ENCODE measurements around the gene MAP3K12. TPM values are rescaled to one million over a fixed set of nuclear protein-coding genes. Genes with fewer than 3 reads are reported as not detected.

The MAP3K12 gene
- polyA plus RNA-seq, 1 donor from 2014 or later, result 82.0 TPM

- no peak overlapping the region for H3K27ac ChIP-seq (ENCODE audit: low read length)
Measured at GRCh38 chr12:53543539-53543938, 44.3 kb upstream of the MAP3K12 start.

GRCh38 chr12:53539526-53539925 lies 40.3 kb upstream of the MAP3K12 start:
- no peaks in the 10 kb centered on the region for H3K9me3 ChIP-seq (ENCODE audit: low read length)
- TF ChIP-seq RAD21 (conservative IDR thresholded peaks at IDR 0.05), result no peak
- TF ChIP-seq, protein P1, sequence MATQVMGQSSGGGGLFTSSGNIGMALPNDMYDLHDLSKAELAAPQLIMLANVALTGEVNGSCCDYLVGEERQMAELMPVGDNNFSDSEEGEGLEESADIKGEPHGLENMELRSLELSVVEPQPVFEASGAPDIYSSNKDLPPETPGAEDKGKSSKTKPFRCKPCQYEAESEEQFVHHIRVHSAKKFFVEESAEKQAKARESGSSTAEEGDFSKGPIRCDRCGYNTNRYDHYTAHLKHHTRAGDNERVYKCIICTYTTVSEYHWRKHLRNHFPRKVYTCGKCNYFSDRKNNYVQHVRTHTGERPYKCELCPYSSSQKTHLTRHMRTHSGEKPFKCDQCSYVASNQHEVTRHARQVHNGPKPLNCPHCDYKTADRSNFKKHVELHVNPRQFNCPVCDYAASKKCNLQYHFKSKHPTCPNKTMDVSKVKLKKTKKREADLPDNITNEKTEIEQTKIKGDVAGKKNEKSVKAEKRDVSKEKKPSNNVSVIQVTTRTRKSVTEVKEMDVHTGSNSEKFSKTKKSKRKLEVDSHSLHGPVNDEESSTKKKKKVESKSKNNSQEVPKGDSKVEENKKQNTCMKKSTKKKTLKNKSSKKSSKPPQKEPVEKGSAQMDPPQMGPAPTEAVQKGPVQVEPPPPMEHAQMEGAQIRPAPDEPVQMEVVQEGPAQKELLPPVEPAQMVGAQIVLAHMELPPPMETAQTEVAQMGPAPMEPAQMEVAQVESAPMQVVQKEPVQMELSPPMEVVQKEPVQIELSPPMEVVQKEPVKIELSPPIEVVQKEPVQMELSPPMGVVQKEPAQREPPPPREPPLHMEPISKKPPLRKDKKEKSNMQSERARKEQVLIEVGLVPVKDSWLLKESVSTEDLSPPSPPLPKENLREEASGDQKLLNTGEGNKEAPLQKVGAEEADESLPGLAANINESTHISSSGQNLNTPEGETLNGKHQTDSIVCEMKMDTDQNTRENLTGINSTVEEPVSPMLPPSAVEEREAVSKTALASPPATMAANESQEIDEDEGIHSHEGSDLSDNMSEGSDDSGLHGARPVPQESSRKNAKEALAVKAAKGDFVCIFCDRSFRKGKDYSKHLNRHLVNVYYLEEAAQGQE (IDR thresholded peaks at IDR 0.05; ENCODE audit: borderline replicate concordance), result no peak
- H3K36me3 ChIP-seq (ENCODE audit: insufficient read depth, low read length), result no peaks in the 10 kb centered on the region

More at GRCh38 chr12:53543539-53543938, 44.3 kb upstream of the MAP3K12 start:
- H3K27me3 ChIP-seq (ENCODE audit: insufficient read depth, low read depth, low read length), result no peaks in the 10 kb centered on the region
- H3K9ac ChIP-seq (ENCODE audit: low read length), result peak overlapping the region; percentile 10
- H3K4me3 ChIP-seq (ENCODE audit: low read length), result no peak overlapping the region
- TF ChIP-seq RAD21 (conservative IDR thresholded peaks at IDR 0.05) (peak; percentile 96), TAF1 (IDR thresholded peaks at IDR 0.05; ENCODE audit: low read depth) (no peak), SMC3 (conservative IDR thresholded peaks at IDR 0.05; ENCODE audit: poor library complexity) (peak; percentile 98), MXI1 (conservative IDR thresholded peaks at IDR 0.05; ENCODE audit: poor library complexity, severe bottlenecking) (no peak), CTCF (IDR thresholded peaks at IDR 0.05; ENCODE audit: poor library complexity, severe bottlenecking) (peak; percentile 99)
- no peaks in the 10 kb centered on the region for H3K9me2 ChIP-seq (ENCODE audit: insufficient read depth, low read length)
- no peaks in the 10 kb centered on the region for H3F3A ChIP-seq (ENCODE audit: insufficient read depth, low read length, poor library complexity, severe bottlenecking)
- H2AFZ ChIP-seq (ENCODE audit: low read depth, low read length), result no peak overlapping the region
- no peaks in the 10 kb centered on the region for H4K20me1 ChIP-seq (ENCODE audit: insufficient read depth)
- no peaks in the 10 kb centered on the region for H3K36me3 ChIP-seq (ENCODE audit: insufficient read depth, low read length)
- H3K4me2 ChIP-seq (ENCODE audit: low read length), result no peak overlapping the region
- no peaks in the 10 kb centered on the region for H3K79me2 ChIP-seq (replicated peaks; ENCODE audit: insufficient read depth, low read length)
- no peaks in the 10 kb centered on the region for H3K9me3 ChIP-seq (ENCODE audit: low read length)

DNA sequence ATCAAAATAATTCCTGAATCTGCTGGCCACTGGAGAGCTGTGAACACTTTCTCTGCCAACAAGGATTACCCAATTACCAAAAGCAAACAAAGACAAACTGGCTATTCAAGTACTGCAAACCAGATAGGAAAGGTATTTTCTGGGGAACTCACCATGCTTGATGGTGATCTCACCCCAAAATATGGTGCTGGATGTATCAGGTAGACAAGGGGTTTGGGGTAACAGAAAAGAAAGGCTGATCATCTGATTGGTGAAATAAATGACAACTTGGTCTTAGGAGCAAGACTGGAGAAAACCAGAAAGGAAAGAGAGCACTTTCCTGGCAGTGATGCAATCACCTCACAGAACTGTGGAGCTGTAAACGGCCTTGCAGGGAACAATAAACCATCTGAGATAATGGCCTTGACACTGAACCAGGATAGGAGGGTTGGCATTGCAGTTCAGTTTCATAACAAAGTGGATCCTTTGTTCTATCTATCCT lies 39.0 kb upstream of the MAP3K12 start:
- no peak overlapping the region for H3K4me3 ChIP-seq (ENCODE audit: low read length)
- H3K27ac ChIP-seq (ENCODE audit: low read length), result peak overlapping the region; percentile 23
- H3K36me3 ChIP-seq (ENCODE audit: insufficient read depth, low read length), result peaks cover 3% of the 10 kb centered on the region

More at GRCh38 chr12:53539526-53539925, 40.3 kb upstream of the MAP3K12 start:
- H3K4me2 ChIP-seq (ENCODE audit: low read length), result no peak overlapping the region
- H3K9me2 ChIP-seq (ENCODE audit: insufficient read depth, low read length), result no peaks in the 10 kb centered on the region
- no peak overlapping the region for H3K4me3 ChIP-seq (ENCODE audit: low read length)
- no peaks in the 10 kb centered on the region for H3K79me2 ChIP-seq (replicated peaks; ENCODE audit: insufficient read depth, low read length)
- H3K9ac ChIP-seq (ENCODE audit: low read length), result no peak overlapping the region
- H4K20me1 ChIP-seq (ENCODE audit: insufficient read depth), result no peaks in the 10 kb centered on the region
- no peak overlapping the region for H2AFZ ChIP-seq (ENCODE audit: low read depth, low read length)
- no peaks in the 10 kb centered on the region for H3F3A ChIP-seq (ENCODE audit: insufficient read depth, low read length, poor library complexity, severe bottlenecking)
- no peaks in the 10 kb centered on the region for H3K27me3 ChIP-seq (ENCODE audit: insufficient read depth, low read depth, low read length)
- no peak overlapping the region for H3K27ac ChIP-seq (ENCODE audit: low read length)

More for the DNA sequence above, 39.0 kb upstream of the MAP3K12 start:
- no peaks in the 10 kb centered on the region for H3F3A ChIP-seq (ENCODE audit: insufficient read depth, low read length, poor library complexity, severe bottlenecking)
- H3K27me3 ChIP-seq (ENCODE audit: insufficient read depth, low read depth, low read length), result no peaks in the 10 kb centered on the region
- H2AFZ ChIP-seq (ENCODE audit: low read depth, low read length), result no peak overlapping the region
- no peaks in the 10 kb centered on the region for H4K20me1 ChIP-seq (ENCODE audit: insufficient read depth)
- H3K79me2 ChIP-seq (replicated peaks; ENCODE audit: insufficient read depth, low read length), result no peaks in the 10 kb centered on the region
- no peak overlapping the region for H3K4me2 ChIP-seq (ENCODE audit: low read length)
- H3K9me3 ChIP-seq (ENCODE audit: low read length), result no peaks in the 10 kb centered on the region
- no peak overlapping the region for H3K9ac ChIP-seq (ENCODE audit: low read length)
- no peaks in the 10 kb centered on the region for H3K9me2 ChIP-seq (ENCODE audit: insufficient read depth, low read length)
- TF ChIP-seq, protein P1 (IDR thresholded peaks at IDR 0.05; ENCODE audit: borderline replicate concordance), result no peak
- TF ChIP-seq MXI1 (conservative IDR thresholded peaks at IDR 0.05; ENCODE audit: poor library complexity, severe bottlenecking) (no peak), EZH2 (IDR thresholded peaks at IDR 0.05; ENCODE audit: borderline replicate concordance, insufficient read depth, low read length, poor library complexity, severe bottlenecking) (no peak), SMC3 (conservative IDR thresholded peaks at IDR 0.05; ENCODE audit: poor library complexity) (no peak), RAD21 (conservative IDR thresholded peaks at IDR 0.05) (no peak), EP300 (conservative IDR thresholded peaks at IDR 0.05; ENCODE audit: poor library complexity, severe bottlenecking) (no peak), POLR2AphosphoS5 (IDR thresholded peaks at IDR 0.05) (no peak), TAF1 (IDR thresholded peaks at IDR 0.05; ENCODE audit: low read depth) (no peak), CTCF (IDR thresholded peaks at IDR 0.05; ENCODE audit: poor library complexity, severe bottlenecking) (no peak)

All from neural cell (in vitro differentiated cells).